ENCODE data around the gene AGXT2.

GRCh38 chr5:35060236-35060635, 12.5 kb upstream of the AGXT2 start:
- no peak for TF ChIP-seq JUND (IDR thresholded peaks at IDR 0.05; ENCODE audit: low read depth, low read length)
- TF ChIP-seq CTCF (IDR thresholded peaks at IDR 0.05 in 2 of 3, conservative IDR thresholded peaks at IDR 0.05 in 1 of 3; ENCODE audit: control insufficient read depth in 2 of 3, extremely low read depth in 1 of 3, insufficient read depth in 1 of 3, low read depth in 3 of 3, low read length in 3 of 3) = no peak
- no peak for TF ChIP-seq CBX3 (IDR thresholded peaks at IDR 0.05; ENCODE audit: borderline replicate concordance, low read depth)
- TF ChIP-seq STAT3 (IDR thresholded peaks at IDR 0.05; ENCODE audit: low read depth, low read length) = no peak
- no peak for TF ChIP-seq REST (IDR thresholded peaks at IDR 0.05; ENCODE audit: low read depth, low read length)
- TF ChIP-seq PBX3 (IDR thresholded peaks at IDR 0.05; ENCODE audit: insufficient replicate concordance, low read depth, low read length) = no peak
- no peak for TF ChIP-seq MXI1 (IDR thresholded peaks at IDR 0.05; ENCODE audit: low read depth, low read length)
- no peak for TF ChIP-seq EP300 (IDR thresholded peaks at IDR 0.05; ENCODE audit: borderline replicate concordance in 1 of 2, control insufficient read depth in 1 of 2, low read depth in 2 of 2, low read length in 2 of 2)
- TF ChIP-seq TCF12 (IDR thresholded peaks at IDR 0.05; ENCODE audit: low read depth, low read length) = no peak

Data from GM12878 (cell line).